Activated CD4-positive, alpha-beta T cell treated with anti-CD3 and anti-CD28 coated beads, Interleukin-2, amount 10 ng/mL, durations not matched to agents 7 days and 5 days (primary cell): ENCODE results near the gene SIL1. TPM values are rescaled to one million over a fixed set of nuclear protein-coding genes. Genes with fewer than 3 reads are reported as not detected.
"Not testable (repeated sequence)": the region's sequence is repeated elsewhere in the genome, so short reads cannot be mapped to it uniquely, and the experiment has no call there.

Experiments used
- CTCF ChIA-PET: fragments of 350-600 bp; sonication (Branson Sonifier 250); formaldehyde crosslinking; loops from one replicate; lab custom pipeline; 2021; ENCODE audit warnings: antibody characterized with exemption; lab: Charles Lee
- POLR2A ChIA-PET: fragments of 350-600 bp; sonication (Branson Sonifier 250); formaldehyde crosslinking; loops from one replicate; lab custom pipeline; 2021; ENCODE audit warnings: antibody characterized with exemption; lab: Charles Lee
- DNase-seq: peaks from one replicate; pipeline ENCODE4 v3.0.0-alpha.2; 2020
- H3K27ac Mint-ChIP-seq: one replicate; pipeline ENCODE4 v1.8.0; 2021; ENCODE audit warnings: mild to moderate bottlenecking, moderate library complexity, mixed read lengths
- H3K27me3 Mint-ChIP-seq: one replicate; pipeline ENCODE4 v1.8.0; 2021; ENCODE audit warnings: mixed read lengths
- H3K36me3 Mint-ChIP-seq: one replicate; pipeline ENCODE4 v1.8.0; 2021; ENCODE audit warnings: low read depth, mixed read lengths
- H3K4me1 Mint-ChIP-seq: one replicate; pipeline ENCODE4 v1.8.0; 2021; ENCODE audit warnings: mixed read lengths
- H3K4me3 Mint-ChIP-seq: one replicate; pipeline ENCODE4 v1.8.0; 2021; ENCODE audit warnings: mild to moderate bottlenecking, moderate library complexity, mixed read lengths
- H3K9me3 Mint-ChIP-seq: one replicate; pipeline ENCODE4 v1.8.0; 2021; ENCODE audit warnings: mixed read lengths
- total RNA-seq, 2 experiments: library from RNA; stranded (reverse); gene quantifications; one replicate each; pipeline ENCODE4 v1.2.3, GENCODE V29; 2021

SIL1 gene
- total RNA-seq, 2 experiments from 2014 or later, result 9.4 to 9.7 TPM

GRCh38 chr5:139038613-139039305, 159.4 kb downstream of the SIL1 start:
- ChIA-PET POLR2A (no interaction called here), CTCF (interaction anchor here (0.5 kb wide), 1 partner anchor 78 kb away, joined by 3 read pairs; no protein-coding TSS in a partner anchor)
- Mint-ChIP-seq H3K36me3 (peaks cover 6% of the 10 kb centered on the region), H3K27ac (no peak overlapping the region), H3K9me3 (peaks cover 6% of the 10 kb centered on the region), H3K4me1 (no peaks in the 10 kb centered on the region), H3K4me3 (no peak overlapping the region), H3K27me3 (no peaks in the 10 kb centered on the region)
- no peak for DNase-seq

DNA sequence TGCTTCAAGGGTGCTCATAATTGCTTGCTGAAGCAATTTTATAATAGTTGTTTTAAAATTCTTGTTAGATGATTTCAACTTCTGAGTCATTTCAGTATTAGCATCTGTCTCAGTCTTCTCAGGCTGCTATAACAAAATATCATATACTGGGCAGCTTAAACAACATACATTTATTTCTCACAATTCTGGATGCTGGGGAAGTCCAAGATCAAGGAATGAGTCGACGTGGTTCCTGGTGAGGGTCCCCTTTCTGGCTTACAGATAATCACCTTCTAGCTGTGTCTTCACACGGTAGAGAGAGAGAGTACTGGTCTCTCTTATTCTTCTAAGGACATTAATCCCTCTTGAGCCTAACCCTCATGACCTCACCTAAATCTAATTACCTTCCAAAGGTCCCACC, 160.4 kb downstream of the SIL1 start:
- no peak for DNase-seq
- Mint-ChIP-seq H3K27ac (no peak overlapping the region), H3K27me3 (peaks cover 5% of the 10 kb centered on the region), H3K4me3 (no peak overlapping the region), H3K9me3 (peaks cover 6% of the 10 kb centered on the region), H3K36me3 (peaks cover 6% of the 10 kb centered on the region), H3K4me1 (no peaks in the 10 kb centered on the region)
- ChIA-PET CTCF (no interaction called here), POLR2A (no interaction called here)

DNA sequence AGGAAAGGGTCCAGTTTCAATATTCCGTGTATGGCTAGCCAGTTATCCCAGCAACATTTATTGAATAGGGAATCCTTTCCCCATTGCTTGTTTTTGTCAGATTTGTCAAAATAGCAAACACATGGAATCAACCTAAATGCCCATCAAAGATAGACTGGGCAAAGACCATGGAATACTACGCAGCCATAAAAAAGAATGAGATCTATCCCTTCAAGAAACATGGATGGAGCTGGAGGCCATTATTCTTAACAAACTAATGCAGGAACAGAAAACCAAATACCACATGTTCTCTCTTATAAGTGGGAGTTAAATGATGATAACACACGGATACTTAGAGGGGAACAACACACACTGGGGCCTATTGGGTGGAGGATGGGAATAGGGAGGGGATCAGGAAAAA, 161.8 kb downstream of the SIL1 start:
- POLR2A ChIA-PET, DNase-seq, H3K4me1 Mint-ChIP-seq, H3K9me3 Mint-ChIP-seq, H3K27ac Mint-ChIP-seq, H3K36me3 Mint-ChIP-seq, H3K4me3 Mint-ChIP-seq: not testable (repeated sequence)
- CTCF ChIA-PET, result interaction anchor here (1.2 kb wide), 1 partner anchor 12 kb away, joined by 3 read pairs; no protein-coding TSS in a partner anchor
- H3K27me3 Mint-ChIP-seq, result peaks cover 13% of the 10 kb centered on the region

GRCh38 chr5:139027150-139027549, 171.0 kb downstream of the SIL1 start:
- ChIA-PET CTCF (no interaction called here), POLR2A (no interaction called here)
- Mint-ChIP-seq H3K4me1 (peaks cover 9% of the 10 kb centered on the region), H3K4me3 (no peak overlapping the region), H3K36me3 (peaks cover 2% of the 10 kb centered on the region), H3K27ac (no peak overlapping the region), H3K9me3 (no peaks in the 10 kb centered on the region), H3K27me3 (peaks cover 7% of the 10 kb centered on the region)
- no peak for DNase-seq

GRCh38 chr5:139025651-139026050, 172.5 kb downstream of the SIL1 start:
- CTCF ChIA-PET, result no interaction called here
- peaks cover 9% of the 10 kb centered on the region for H3K4me1 Mint-ChIP-seq
- DNase-seq, result no peak
- POLR2A ChIA-PET, result no interaction called here
- no peaks in the 10 kb centered on the region for H3K27me3 Mint-ChIP-seq
- H3K36me3 Mint-ChIP-seq, result peaks cover 2% of the 10 kb centered on the region
- H3K9me3 Mint-ChIP-seq, result no peaks in the 10 kb centered on the region
- H3K27ac Mint-ChIP-seq, result no peak overlapping the region
- no peak overlapping the region for H3K4me3 Mint-ChIP-seq

DNA sequence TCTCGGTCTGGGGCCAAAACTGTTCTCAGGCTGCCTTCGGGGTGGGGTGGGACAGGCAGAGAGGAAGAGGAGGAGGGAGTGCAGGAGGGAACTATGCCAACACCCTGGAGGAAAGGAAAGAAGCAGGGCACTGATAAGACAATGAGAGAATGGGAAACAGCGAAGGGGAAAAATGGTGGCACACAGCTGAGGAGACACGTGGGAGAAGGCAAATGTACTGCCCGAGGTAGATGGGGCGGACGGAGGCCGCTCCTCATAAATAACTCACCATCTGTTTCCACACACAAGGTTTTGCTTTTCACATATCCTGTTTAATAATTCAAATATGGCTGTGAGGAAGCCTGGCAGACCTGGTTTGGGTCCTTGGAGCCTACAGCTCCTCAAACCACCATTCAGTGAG, 174.9 kb downstream of the SIL1 start:
- POLR2A ChIA-PET, result no interaction called here
- DNase-seq, result no peak
- CTCF ChIA-PET, result no interaction called here
- no peaks in the 10 kb centered on the region for H3K27me3 Mint-ChIP-seq
- H3K27ac Mint-ChIP-seq, result no peak overlapping the region
- H3K4me1 Mint-ChIP-seq, result peaks cover 9% of the 10 kb centered on the region
- no peaks in the 10 kb centered on the region for H3K9me3 Mint-ChIP-seq
- no peak overlapping the region for H3K4me3 Mint-ChIP-seq
- H3K36me3 Mint-ChIP-seq, result peaks cover 2% of the 10 kb centered on the region

DNA sequence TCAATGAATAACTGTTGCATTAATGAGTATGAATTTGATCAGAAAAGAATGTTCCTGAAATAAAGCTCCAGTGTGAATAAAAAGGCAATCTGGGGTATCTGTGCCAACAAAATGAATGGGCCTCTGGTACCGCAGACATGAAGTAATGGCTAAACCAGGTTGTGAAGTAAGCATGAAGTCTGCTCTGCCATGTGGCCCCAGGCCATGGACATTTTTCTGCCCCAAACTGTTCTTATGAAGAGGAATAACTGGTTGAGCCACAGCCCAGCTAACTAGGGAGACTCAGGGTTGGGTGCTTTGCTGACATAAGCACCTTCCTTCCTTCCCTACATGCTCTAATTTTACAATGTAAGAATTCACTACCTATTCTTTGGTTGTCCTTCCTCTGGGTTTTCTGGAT, 175.6 kb downstream of the SIL1 start:
- Mint-ChIP-seq H3K27ac (no peak overlapping the region), H3K4me3 (no peak overlapping the region), H3K4me1 (peaks cover 6% of the 10 kb centered on the region), H3K9me3 (no peaks in the 10 kb centered on the region), H3K27me3 (no peaks in the 10 kb centered on the region), H3K36me3 (peaks cover 2% of the 10 kb centered on the region)
- ChIA-PET CTCF (interaction anchor here (1.0 kb wide), 1 partner anchor 9 kb away, joined by 3 read pairs; no protein-coding TSS in a partner anchor), POLR2A (no interaction called here)
- DNase-seq, result no peak

- Mint-ChIP-seq H3K36me3 (no peaks in the 10 kb centered on the region), H3K27me3 (peaks cover 2% of the 10 kb centered on the region), H3K27ac (no peak overlapping the region), H3K4me3 (no peak overlapping the region), H3K4me1 (no peaks in the 10 kb centered on the region), H3K9me3 (no peaks in the 10 kb centered on the region)
- no peak for DNase-seq
- ChIA-PET POLR2A (no interaction called here), CTCF (interaction anchor here (0.5 kb wide), 1 partner anchor 65 kb away, joined by 4 read pairs; no protein-coding TSS in a partner anchor)
Observed at GRCh38 chr5:139021346-139021745, 176.8 kb downstream of the SIL1 start.

DNA sequence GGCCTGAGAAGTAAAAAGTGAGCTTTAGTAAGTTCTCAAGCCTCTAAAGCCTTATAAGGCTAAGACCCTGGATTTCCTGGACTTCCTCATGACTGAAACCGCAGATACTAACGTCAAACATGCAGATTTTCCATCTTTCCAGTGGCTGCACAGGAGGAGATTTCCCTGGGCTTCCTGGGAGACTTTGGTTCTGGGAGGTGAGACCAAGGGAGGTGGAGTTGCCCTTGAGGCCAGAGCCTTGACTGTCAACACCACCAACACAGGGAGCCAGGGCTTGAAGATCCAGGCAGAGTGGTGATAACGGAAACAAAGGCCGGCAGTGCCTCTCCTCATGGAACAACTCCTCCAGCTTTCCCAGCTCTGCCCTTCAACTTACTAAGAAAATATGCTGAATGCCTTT, 178.3 kb downstream of the SIL1 start:
- ChIA-PET CTCF (interaction anchor here (0.6 to 1.0 kb wide), 3 partner anchors 42 to 254 kb away, joined by 3 to 7 read pairs (median 5); no protein-coding TSS in a partner anchor), POLR2A (no interaction called here)
- no peak overlapping the region for H3K4me3 Mint-ChIP-seq
- peaks cover 2% of the 10 kb centered on the region for H3K36me3 Mint-ChIP-seq
- no peaks in the 10 kb centered on the region for H3K4me1 Mint-ChIP-seq
- peaks cover 4% of the 10 kb centered on the region for H3K27me3 Mint-ChIP-seq
- DNase-seq, result no peak
- no peak overlapping the region for H3K27ac Mint-ChIP-seq
- H3K9me3 Mint-ChIP-seq, result no peaks in the 10 kb centered on the region

GRCh38 chr5:139019211-139019610, 179.0 kb downstream of the SIL1 start:
- no peak overlapping the region for H3K4me3 Mint-ChIP-seq
- ChIA-PET CTCF (no interaction called here), POLR2A (no interaction called here)
- no peak for DNase-seq
- H3K9me3 Mint-ChIP-seq, result no peaks in the 10 kb centered on the region
- peaks cover 2% of the 10 kb centered on the region for H3K36me3 Mint-ChIP-seq
- H3K4me1 Mint-ChIP-seq, result no peaks in the 10 kb centered on the region
- H3K27me3 Mint-ChIP-seq, result peaks cover 4% of the 10 kb centered on the region
- no peak overlapping the region for H3K27ac Mint-ChIP-seq

DNA sequence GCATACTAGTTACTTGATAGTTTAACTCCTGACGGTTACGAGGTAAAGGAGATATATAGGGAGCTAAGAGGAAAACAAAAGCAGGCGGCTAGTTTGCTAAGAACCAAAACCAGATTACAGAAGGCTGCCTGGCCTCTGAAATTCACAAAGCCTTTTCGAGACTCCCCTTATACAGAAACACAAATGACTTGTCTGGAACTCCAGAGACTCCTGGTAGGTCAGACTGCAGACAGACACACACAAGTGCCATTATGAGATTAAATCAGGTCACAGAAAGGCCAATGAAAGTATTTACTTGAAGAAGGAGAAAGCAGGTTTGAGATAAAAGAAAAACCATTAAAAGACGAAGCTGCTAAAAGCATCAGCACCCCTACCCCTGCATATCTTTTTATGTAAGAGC, 180.5 kb downstream of the SIL1 start:
- peaks cover 4% of the 10 kb centered on the region for H3K27me3 Mint-ChIP-seq
- no peak overlapping the region for H3K27ac Mint-ChIP-seq
- H3K9me3 Mint-ChIP-seq, result no peaks in the 10 kb centered on the region
- CTCF ChIA-PET, result interaction anchor here (0.6 kb wide), 1 partner anchor 203 kb away, joined by 3 read pairs; no protein-coding TSS in a partner anchor
- H3K4me3 Mint-ChIP-seq, result no peak overlapping the region
- no peak for DNase-seq
- H3K4me1 Mint-ChIP-seq, result no peaks in the 10 kb centered on the region
- POLR2A ChIA-PET, result no interaction called here
- peaks cover 2% of the 10 kb centered on the region for H3K36me3 Mint-ChIP-seq

DNA sequence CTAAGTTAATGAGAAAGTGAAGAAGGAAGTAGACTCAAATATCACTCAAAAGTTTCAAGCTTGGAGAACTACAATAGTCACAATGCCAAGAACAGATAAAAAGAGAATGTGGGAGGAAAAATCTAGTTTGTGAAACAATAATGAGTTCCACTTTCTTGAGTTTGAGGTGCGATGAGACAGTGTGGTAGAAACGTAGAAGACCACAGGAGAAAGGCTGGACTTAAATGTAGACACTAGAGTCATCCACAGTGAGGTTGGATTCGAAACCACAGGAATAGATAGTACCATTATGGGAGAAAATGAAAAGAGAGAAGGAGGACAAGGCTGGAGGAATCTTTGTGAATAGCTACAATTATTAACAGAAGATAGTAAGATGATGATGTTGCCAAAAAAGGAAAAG, 182.0 kb downstream of the SIL1 start:
- H3K27me3 Mint-ChIP-seq, result peaks cover 4% of the 10 kb centered on the region
- peaks cover 2% of the 10 kb centered on the region for H3K36me3 Mint-ChIP-seq
- no peak overlapping the region for H3K27ac Mint-ChIP-seq
- DNase-seq, result no peak
- POLR2A ChIA-PET, result no interaction called here
- H3K4me1 Mint-ChIP-seq, result peaks cover 2% of the 10 kb centered on the region
- no peaks in the 10 kb centered on the region for H3K9me3 Mint-ChIP-seq
- no peak overlapping the region for H3K4me3 Mint-ChIP-seq
- CTCF ChIA-PET, result interaction anchor here (0.5 kb wide), 1 partner anchor 21 kb away, joined by 3 read pairs; no protein-coding TSS in a partner anchor

GRCh38 chr5:139014726-139015125, 183.4 kb downstream of the SIL1 start:
- Mint-ChIP-seq H3K27ac (no peak overlapping the region), H3K4me1 (peaks cover 2% of the 10 kb centered on the region), H3K9me3 (no peaks in the 10 kb centered on the region), H3K36me3 (peaks cover 2% of the 10 kb centered on the region), H3K27me3 (peaks cover 4% of the 10 kb centered on the region), H3K4me3 (no peak overlapping the region)
- CTCF ChIA-PET, result no interaction called here
- POLR2A ChIA-PET, result no interaction called here
- no peak for DNase-seq
